ENCODE results near the gene FAM181A.

Gene FAM181A

GRCh38 chr14:93965287-93965821 is 38.2 kb downstream of the FAM181A start:
- no peak for DNase-seq

GRCh38 chr14:93965946-93966474 is 38.9 kb downstream of the FAM181A start:
- DNase-seq: no peak

- no peak for DNase-seq
These were observed 40.6 kb downstream of the FAM181A start for GRCh38 chr14:93967637-93968250.

- DNase-seq: peak; percentile 55
These were observed 42.1 kb downstream of the FAM181A start for GRCh38 chr14:93969082-93969828.

GRCh38 chr14:93970585-93970964 is 43.4 kb downstream of the FAM181A start:
- DNase-seq: no peak

- DNase-seq: no peak
These were observed 44.0 kb downstream of the FAM181A start for GRCh38 chr14:93970965-93971634.

- DNase-seq: no peak
These were observed 44.5 kb downstream of the FAM181A start for GRCh38 chr14:93971635-93972027.

GRCh38 chr14:93972618-93973205 is 45.6 kb downstream of the FAM181A start:
- no peak for DNase-seq

- no peak for DNase-seq
These were observed 46.5 kb downstream of the FAM181A start for GRCh38 chr14:93973607-93974006.

- DNase-seq: no peak
These were observed 47.2 kb downstream of the FAM181A start for GRCh38 chr14:93974299-93974698.

GRCh38 chr14:93974833-93975232 is 47.7 kb downstream of the FAM181A start:
- peak; percentile 58 for DNase-seq

GRCh38 chr14:93975791-93976476 is 48.8 kb downstream of the FAM181A start:
- DNase-seq: no peak

- no peak for DNase-seq
These were observed 49.4 kb downstream of the FAM181A start, which contains the start of gene ASB2 for GRCh38 chr14:93976477-93977057. TSS of gene ASB2 (minus strand) at chr14:93976570. CDS start at chr14:93964539, 12,031 bp downstream.

GRCh38 chr14:93977171-93977570 is 50.0 kb downstream of the FAM181A start:
- no peak for DNase-seq

GRCh38 chr14:93977790-93978581 is 50.8 kb downstream of the FAM181A start:
- DNase-seq: no peak

GRCh38 chr14:93978735-93979134 is 51.6 kb downstream of the FAM181A start:
- DNase-seq: no peak

All from right hindlimb (tissue), 1 donor.